Stimulated activated naive CD4-positive, alpha-beta T cell treated with Interleukin-2 at 50 U/mL for 16 hours (primary cell): ENCODE data around the gene ATRIP.
A peak's percentile ranks its signal among the peaks of the same experiment; 100 is the strongest.

Experiments
- DNase-seq: peaks from one replicate; lab custom pipeline; 2025; lab: John Stamatoyannopoulos, UW

The ATRIP gene

GRCh38 chr3:48423883-48424695 lies 22.4 kb upstream of the ATRIP start:
- no peak for DNase-seq

GRCh38 chr3:48425281-48425812 lies 21.2 kb upstream of the ATRIP start:
- DNase-seq, result no peak

GRCh38 chr3:48426401-48426909 lies 20.1 kb upstream of the ATRIP start:
- DNase-seq, result no peak

GRCh38 chr3:48426944-48427629 lies 19.4 kb upstream of the ATRIP start:
- no peak for DNase-seq

- DNase-seq, result no peak
Observed at GRCh38 chr3:48427630-48427962, 18.9 kb upstream of the ATRIP start.

- no peak for DNase-seq
Observed at GRCh38 chr3:48428088-48428571, 18.4 kb upstream of the ATRIP start.

GRCh38 chr3:48428572-48429316 lies 17.8 kb upstream of the ATRIP start:
- DNase-seq, result no peak

- peak; percentile 50 for DNase-seq
Observed at GRCh38 chr3:48429317-48429959, 17.1 kb upstream of the ATRIP start.

GRCh38 chr3:48429960-48430707 lies 16.4 kb upstream of the ATRIP start, which contains the start of gene PLXNB1:
Gene PLXNB1 (minus strand): TSS chr3:48430086. CDS start chr3:48424611, 5,475 bp downstream.
- no peak for DNase-seq

- DNase-seq, result no peak
Observed at GRCh38 chr3:48430708-48431101, 15.8 kb upstream of the ATRIP start.

GRCh38 chr3:48431224-48432029 lies 15.1 kb upstream of the ATRIP start:
- no peak for DNase-seq

GRCh38 chr3:48432411-48433371 lies 13.8 kb upstream of the ATRIP start:
- no peak for DNase-seq

- DNase-seq, result no peak
Observed at GRCh38 chr3:48433472-48434118, 12.9 kb upstream of the ATRIP start.

GRCh38 chr3:48434591-48435222 lies 11.8 kb upstream of the ATRIP start:
- DNase-seq, result no peak

GRCh38 chr3:48435223-48435595 lies 11.3 kb upstream of the ATRIP start:
- DNase-seq, result no peak

- peak; percentile 81 for DNase-seq
Observed at GRCh38 chr3:48435774-48436476, 10.6 kb upstream of the ATRIP start.

GRCh38 chr3:48436477-48436787 lies 10.1 kb upstream of the ATRIP start:
- no peak for DNase-seq
